Panc1 (cell line): ENCODE measurements around the gene A4GNT. TPM values are rescaled to one million over a fixed set of nuclear protein-coding genes. Genes with fewer than 3 reads are reported as not detected.
"Not testable (repeated sequence)": the region's sequence is repeated elsewhere in the genome, so short reads cannot be mapped to it uniquely, and the experiment has no call there.

ENCODE experiments used
- ATAC-seq: fragments of 200-7000 bp; cut with Tn5 transposase; 2 replicates; pipeline ENCODE4 v1.9.1; 2020; ENCODE audit warnings: mild to moderate bottlenecking, moderate library complexity
- BruUV-seq: library from RNA; stranded (reverse); fragments of 400-500 nt; replicated peaks from 2 replicates; lab custom pipeline; 2021; lab: Mats Ljungman, UMichigan
- CTCF ChIA-PET: fragments of 300-600 bp; sonication (Branson Sonifier 250); formaldehyde crosslinking; loops from one replicate; lab custom pipeline; 2022; ENCODE audit warnings: antibody characterized with exemption; lab: Charles Lee
- POLR2A ChIA-PET: fragments of 300-600 bp; sonication (Branson Sonifier 250); formaldehyde crosslinking; loops from one replicate; lab custom pipeline; 2022; ENCODE audit warnings: antibody characterized with exemption; lab: Charles Lee
- DNase-seq: peaks from one replicate; pipeline ENCODE4 v3.0.0-alpha.2; 2010; ENCODE audit warnings: low read depth, low spot score
- H3K27ac ChIP-seq: 2 replicates; pipeline ENCODE4 v1.5.1; 2011; ENCODE audit warnings: mild to moderate bottlenecking, low read length, inconsistent platforms
- H3K27me3 ChIP-seq: fragments of 200-500 bp; sonication (Bioruptor generic); 2 replicates; pipeline ENCODE4 v1.6.0; 2014; ENCODE audit warnings: low read length, inconsistent platforms; ENCODE audit not compliant: control insufficient read depth, insufficient read depth
- H3K36me3 ChIP-seq: fragments of 200-500 bp; sonication (Bioruptor generic); 2 replicates; pipeline ENCODE4 v1.5.1; 2014; ENCODE audit warnings: inconsistent platforms, mild to moderate bottlenecking, low read length, moderate library complexity; ENCODE audit not compliant: control insufficient read depth, insufficient read depth
- H3K4me1 ChIP-seq: 2 replicates; pipeline ENCODE4 v1.5.1; 2011; ENCODE audit warnings: inconsistent platforms, mild to moderate bottlenecking, low read length, moderate library complexity; ENCODE audit not compliant: control insufficient read depth, insufficient read depth
- H3K4me3 ChIP-seq, 2 experiments: 2 replicates each; pipeline ENCODE4 v1.5.1; 2011 to 2012; ENCODE audit warnings: low read depth in 2 of 2, low read length in 2 of 2, mild to moderate bottlenecking in 2 of 2, inconsistent platforms in 1 of 2, moderate library complexity in 1 of 2
- H3K9me3 ChIP-seq: fragments of 200-500 bp; sonication (Bioruptor generic); 2 replicates; pipeline ENCODE4 v1.5.1; 2014; ENCODE audit warnings: low read depth, mild to moderate bottlenecking, inconsistent platforms, low read length, moderate library complexity; ENCODE audit not compliant: control insufficient read depth, insufficient read depth
- CTCF ChIP-seq: fragments of 450-650 bp; IDR thresholded peaks from 2 replicates; pipeline ENCODE4 v1.5.1; 2017; ENCODE audit warnings: mild to moderate bottlenecking
- POLR2AphosphoS5 ChIP-seq: IDR thresholded peaks from 2 replicates; pipeline ENCODE4 v1.6.1; 2012; ENCODE audit warnings: mild to moderate bottlenecking, low read depth, low read length, moderate library complexity
- REST ChIP-seq, 2 experiments: IDR thresholded peaks; 2 replicates each; pipeline ENCODE4 v1.6.1; 2011 to 2012; ENCODE audit warnings: low read depth in 2 of 2, control low read depth in 1 of 2, low read length in 1 of 2, mild to moderate bottlenecking in 1 of 2, moderate library complexity in 1 of 2; ENCODE audit not compliant: insufficient read depth in 1 of 2
- SIN3A ChIP-seq: IDR thresholded peaks from 2 replicates; pipeline ENCODE4 v1.6.1; 2012; ENCODE audit warnings: low read depth, mild to moderate bottlenecking, low read length, moderate library complexity, borderline replicate concordance; ENCODE audit not compliant: insufficient read depth
- TCF7L2 ChIP-seq: IDR thresholded peaks from 2 replicates; pipeline ENCODE4 v1.6.1; 2011; ENCODE audit warnings: mild to moderate bottlenecking, low read depth, low read length, inconsistent platforms
- in situ Hi-C: cut with HindIII; loops from 2 replicates; pipeline ENCODE4 v1.10.0; 2016; ENCODE audit warnings: low sequenced_read_pairs, low pct_unique_long_range_greater_than_20kb
- intact Hi-C: fragments of 100-400 bp; cut with micrococcal nuclease; formaldehyde crosslinking; loops from one replicate; pipeline ENCODE4 v1.10.0; 2022; ENCODE audit not compliant: unreplicated experiment
- total RNA-seq: library from RNA; stranded (reverse); gene quantifications from one replicate; pipeline ENCODE4 v1.2.1, GENCODE V29; 2021; ENCODE audit not compliant: unreplicated experiment

A4GNT gene
- total RNA-seq, 1 experiment from 2014 or later, result not detected

- H3K4me1 ChIP-seq, result no peaks in the 10 kb centered on the region
- intact Hi-C loops, result no loop called here
These were observed 16.3 kb upstream of the A4GNT start for GRCh38 chr3:138148503-138148902.

GRCh38 chr3:138142181-138142580, 10.0 kb upstream of the A4GNT start:
- ATAC-seq, DNase-seq, H3K27ac ChIP-seq, BruUV-seq, in situ Hi-C loops, H3K9me3 ChIP-seq, H3K27me3 ChIP-seq, CTCF ChIA-PET, intact Hi-C loops, H3K36me3 ChIP-seq, H3K4me3 ChIP-seq, H3K4me1 ChIP-seq: not testable (repeated sequence)
- POLR2A ChIA-PET, result interaction anchor here (0.6 kb wide), 1 partner anchor 862 kb away, joined by 3 read pairs; no protein-coding TSS in a partner anchor

More at GRCh38 chr3:138148503-138148902, 16.3 kb upstream of the A4GNT start:
- no TSS peak for BruUV-seq
- CTCF ChIA-PET, result no interaction called here
- ATAC-seq (no peak), DNase-seq (no peak)
- no peaks in the 10 kb centered on the region for H3K36me3 ChIP-seq
- H3K9me3 ChIP-seq, result no peaks in the 10 kb centered on the region
- H3K27ac ChIP-seq, result no peak overlapping the region
- POLR2A ChIA-PET, result no interaction called here
- in situ Hi-C loops, result no loop called here
- no peaks in the 10 kb centered on the region; the same call in 1 of the 2 replicates for H3K27me3 ChIP-seq
- no peak for TF ChIP-seq TCF7L2
- TF ChIP-seq CTCF, result peak; percentile 42; the same call in 1 of the 2 replicates
- TF ChIP-seq POLR2AphosphoS5, result no peak
- no peak for TF ChIP-seq REST (IDR thresholded peaks at IDR 0.05; ENCODE audit: insufficient read depth in 1 of 2, low read depth in 2 of 2, low read length in 1 of 2)
- TF ChIP-seq SIN3A, result no peak
- H3K4me3 ChIP-seq, result no peak overlapping the region

GRCh38 chr3:138140940-138141339, 8.8 kb upstream of the A4GNT start:
- ChIA-PET CTCF (no interaction called here), POLR2A (no interaction called here)
- ATAC-seq, result no peak
- H3K36me3 ChIP-seq, result no peaks in the 10 kb centered on the region
- peaks cover 7% of the 10 kb centered on the region for H3K27me3 ChIP-seq
- H3K27ac ChIP-seq, result no peak overlapping the region
- in situ Hi-C loops (no loop called here), intact Hi-C loops (no loop called here)
- no peak for DNase-seq
- no peaks in the 10 kb centered on the region for H3K4me1 ChIP-seq
- BruUV-seq, result no TSS peak
- TF ChIP-seq CTCF (no peak), REST (IDR thresholded peaks at IDR 0.05; ENCODE audit: insufficient read depth in 1 of 2, low read depth in 2 of 2, low read length in 1 of 2) (no peak), TCF7L2 (no peak), POLR2AphosphoS5 (no peak), SIN3A (no peak)
- no peak overlapping the region for H3K4me3 ChIP-seq
- no peaks in the 10 kb centered on the region for H3K9me3 ChIP-seq
